K562 (cell line): Measurements from ENCODE around the gene NBEAL2. TPM values are rescaled to one million over a fixed set of nuclear protein-coding genes. Genes with fewer than 3 reads are reported as not detected.

Source experiments
- CREM ChIP-seq: IDR thresholded peaks from 2 replicates; pipeline ENCODE4 v1.6.1; 2014; ENCODE audit warnings: antibody characterized with exemption, low read depth
- FOXA3 ChIP-seq, 2 experiments: fragments of 450-650 bp in 1 of 2; sonication (generic) in 1 of 2; formaldehyde crosslinking; IDR thresholded peaks in 1 of 2; conservative IDR thresholded peaks in 1 of 2; 2 replicates each; pipeline versions ENCODE4 v1.4.0 to v1.8.0; 2020 to 2022; ENCODE audit warnings: mild to moderate bottlenecking in 2 of 2, missing genetic modification reagents in 1 of 2
- HNRNPUL1 ChIP-seq: fragments of 200-400 bp; formaldehyde crosslinking; IDR thresholded peaks from 2 replicates; pipeline ENCODE4 v1.6.1; 2017; ENCODE audit warnings: low read length
- JUNB ChIP-seq: fragments of 450-650 bp; formaldehyde crosslinking; conservative IDR thresholded peaks from 2 replicates; pipeline ENCODE4 v1.4.0; 2020; ENCODE audit warnings: mild to moderate bottlenecking
- LCOR ChIP-seq: sonication (generic); formaldehyde crosslinking; IDR thresholded peaks from 2 replicates; pipeline ENCODE4 v1.8.0; 2022; ENCODE audit warnings: mild to moderate bottlenecking, missing genetic modification reagents
- NCOR1 ChIP-seq: fragments of 450-650 bp; IDR thresholded peaks from 2 replicates; pipeline ENCODE4 v1.6.1; 2016; ENCODE audit warnings: mild to moderate bottlenecking, moderate library complexity
- NFIC ChIP-seq: fragments of 450-650 bp; IDR thresholded peaks from 2 replicates; pipeline ENCODE4 v1.6.1; 2017; ENCODE audit warnings: mild to moderate bottlenecking, inconsistent platforms
- PCBP1 ChIP-seq: fragments of 200-400 bp; formaldehyde crosslinking; IDR thresholded peaks from 2 replicates; pipeline ENCODE4 v1.6.1; 2018; ENCODE audit warnings: mild to moderate bottlenecking, low read depth, low read length; ENCODE audit not compliant: poor library complexity, severe bottlenecking
- PHF21A ChIP-seq: fragments of 450-650 bp; IDR thresholded peaks from 2 replicates; pipeline ENCODE4 v1.6.1; 2017; ENCODE audit warnings: low read depth, borderline replicate concordance
- RBM34 ChIP-seq: fragments of 200-400 bp; formaldehyde crosslinking; IDR thresholded peaks from 2 replicates; pipeline ENCODE4 v1.6.1; 2018; ENCODE audit warnings: low read length, borderline replicate concordance; ENCODE audit not compliant: insufficient read depth
- SIN3A ChIP-seq, 2 experiments: fragments of 150-350 bp in 1 of 2; IDR thresholded peaks; 2 replicates each; pipeline ENCODE4 v1.6.1; 2011 to 2016; ENCODE audit warnings: borderline replicate concordance in 2 of 2, low read depth in 2 of 2, low read length in 2 of 2, mild to moderate bottlenecking in 2 of 2, moderate library complexity in 2 of 2; ENCODE audit not compliant: control insufficient read depth in 1 of 2
- TAF9B ChIP-seq: fragments of 450-650 bp; IDR thresholded peaks from 2 replicates; pipeline ENCODE4 v1.6.1; 2018; ENCODE audit warnings: mild to moderate bottlenecking; ENCODE audit not compliant: partially characterized antibody
- TRIM24 ChIP-seq, 2 experiments: fragments of 450-650 bp; IDR thresholded peaks; 2 replicates each; pipeline ENCODE4 v1.6.1; 2016
- ZEB2 ChIP-seq: fragments of 450-650 bp; IDR thresholded peaks from 2 replicates; pipeline ENCODE4 v1.6.1; 2016
- ZNF764 ChIP-seq: fragments of 250-450 bp; sonication (Bioruptor Pico); IDR thresholded peaks from 2 replicates; pipeline ENCODE4 v1.4.0; 2020; ENCODE audit warnings: low read depth, mild to moderate bottlenecking, moderate library complexity
- polyA plus RNA-seq, 8 experiments: library from polyadenylated mRNA; depleted of rRNA in 4 of 8; stranded (reverse) in 5 of 8; unstranded in 3 of 8; fragments of >200 nt; fragmentation: Nextera tagmentation in 2 of 8; fragmentation: Illumina TruSeq in 1 of 8; extraction: Ambion mirVana in 2 of 8; extraction: Trizol in 1 of 8; gene quantifications; 2 replicates each; pipeline versions ENCODE4 v1.2.1 to v1.2.3, GENCODE V29; 2011 to 2014; ENCODE audit warnings: inconsistent platforms in 1 of 8, missing spikeins in 1 of 8
- total RNA-seq, 7 experiments: library from RNA; depleted of rRNA in 6 of 7; stranded (reverse); fragments of >200 nt in 6 of 7; fragmentation: Illumina TruSeq in 2 of 7; extraction: Trizol in 2 of 7; gene quantifications; 2 replicates each; pipeline versions ENCODE4 v1.2.1 to v1.2.3, GENCODE V29; 2011 to 2021; ENCODE audit warnings: low replicate concordance in 1 of 7
- TF ChIP-seq, protein P1 (sequence below): sonication (generic); formaldehyde crosslinking; IDR thresholded peaks from 2 replicates; pipeline ENCODE4 v1.8.0; 2022; ENCODE audit warnings: mild to moderate bottlenecking, low read depth, missing genetic modification reagents
- TF ChIP-seq, protein P2 (sequence below): fragments of 150-350 bp; conservative IDR thresholded peaks from 2 replicates; pipeline ENCODE4 v1.6.1; 2014; ENCODE audit warnings: low read length
- TF ChIP-seq, protein P3 (sequence below): sonication (generic); formaldehyde crosslinking; IDR thresholded peaks from 2 replicates; pipeline ENCODE4 v1.8.0; 2022; ENCODE audit warnings: mild to moderate bottlenecking, missing genetic modification reagents
- TF ChIP-seq, protein P4 (sequence below), 2 experiments: fragments of 450-650 bp; IDR thresholded peaks; 2 replicates each; pipeline ENCODE4 v1.6.1; 2018; ENCODE audit warnings: mild to moderate bottlenecking in 2 of 2, low read depth in 1 of 2; ENCODE audit not compliant: partially characterized antibody in 2 of 2

The NBEAL2 gene
- total and polyA plus RNA-seq, 9 of the 15 experiments (the other 6 are each of a cell fraction or from before 2014, with no cell fraction given), result 0.06 to 114 (median 29.6) TPM

DNA sequence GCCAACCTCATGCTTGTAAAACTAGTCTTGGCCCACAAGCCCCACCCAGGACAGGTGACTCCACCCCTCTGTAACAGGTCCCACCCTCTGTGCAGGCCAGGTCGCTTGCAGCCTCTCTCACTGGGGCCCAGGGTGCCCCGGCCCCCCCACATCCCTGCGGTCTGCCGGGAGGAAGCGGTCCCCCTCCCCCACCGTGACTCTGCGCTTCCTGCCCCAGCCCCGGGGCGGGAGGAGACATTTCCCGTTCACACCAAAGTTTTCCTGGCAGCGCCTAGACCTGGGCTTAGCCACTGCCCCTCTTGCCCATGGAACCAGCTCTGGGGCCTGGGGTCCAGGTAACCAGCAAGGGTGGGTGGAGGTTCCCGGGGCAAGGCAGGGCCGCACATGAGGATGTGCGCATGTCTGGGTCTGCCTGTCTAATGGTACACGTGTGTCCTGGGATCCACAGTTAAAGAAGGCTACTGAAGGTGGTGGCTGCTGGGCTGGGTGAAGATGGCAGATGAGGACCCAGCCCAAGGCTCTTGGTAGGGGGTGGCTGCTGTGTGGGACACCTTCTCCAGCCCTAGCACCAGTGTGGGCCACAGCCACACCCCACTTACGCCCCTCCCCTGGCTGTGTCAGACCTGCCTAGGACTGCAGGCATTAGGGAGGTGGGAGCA is 8.4 kb downstream of the NBEAL2 start (continued):
- TF ChIP-seq FOXA3 (CRISPR knock-in tag; conservative IDR thresholded peaks at IDR 0.05 in 1 of 2, IDR thresholded peaks at IDR 0.05 in 1 of 2) (peak in 1 of 2 experiments; percentile 11; a peak in 2 of 4 replicates), NCOR1 (peak; percentile 77), TAF9B (peak; percentile 50), NFIC (peak; percentile 51; the same call in 1 of the 2 replicates), HNRNPUL1 (no peak), JUNB (CRISPR knock-in tag) (no peak), RBM34 (no peak), CREM (peak; percentile 71; the same call in 1 of the 2 replicates), ZEB2 (peak; percentile 43), TRIM24 (IDR thresholded peaks at IDR 0.05) (peak; percentile 76 to 87; a peak in 3 of 4 replicates), ZNF764 (CRISPR knock-in tag) (no peak), PCBP1 (peak; percentile 81), LCOR (peak; percentile 74; the same call in 1 of the 2 replicates), SIN3A (IDR thresholded peaks at IDR 0.05; ENCODE audit: borderline replicate concordance in 2 of 2, control insufficient read depth in 1 of 2, low read depth in 2 of 2, low read length in 2 of 2) (peak; percentile 19 to 39; a peak in 1 of 4 replicates), PHF21A (peak; percentile 40; the same call in 1 of the 2 replicates)
- TF ChIP-seq, protein P1, sequence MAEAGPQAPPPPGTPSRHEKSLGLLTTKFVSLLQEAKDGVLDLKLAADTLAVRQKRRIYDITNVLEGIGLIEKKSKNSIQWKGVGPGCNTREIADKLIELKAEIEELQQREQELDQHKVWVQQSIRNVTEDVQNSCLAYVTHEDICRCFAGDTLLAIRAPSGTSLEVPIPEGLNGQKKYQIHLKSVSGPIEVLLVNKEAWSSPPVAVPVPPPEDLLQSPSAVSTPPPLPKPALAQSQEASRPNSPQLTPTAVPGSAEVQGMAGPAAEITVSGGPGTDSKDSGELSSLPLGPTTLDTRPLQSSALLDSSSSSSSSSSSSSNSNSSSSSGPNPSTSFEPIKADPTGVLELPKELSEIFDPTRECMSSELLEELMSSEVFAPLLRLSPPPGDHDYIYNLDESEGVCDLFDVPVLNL (CRISPR knock-in tag), result peak; percentile 53; the same call in 1 of the 2 replicates
- TF ChIP-seq, protein P2, sequence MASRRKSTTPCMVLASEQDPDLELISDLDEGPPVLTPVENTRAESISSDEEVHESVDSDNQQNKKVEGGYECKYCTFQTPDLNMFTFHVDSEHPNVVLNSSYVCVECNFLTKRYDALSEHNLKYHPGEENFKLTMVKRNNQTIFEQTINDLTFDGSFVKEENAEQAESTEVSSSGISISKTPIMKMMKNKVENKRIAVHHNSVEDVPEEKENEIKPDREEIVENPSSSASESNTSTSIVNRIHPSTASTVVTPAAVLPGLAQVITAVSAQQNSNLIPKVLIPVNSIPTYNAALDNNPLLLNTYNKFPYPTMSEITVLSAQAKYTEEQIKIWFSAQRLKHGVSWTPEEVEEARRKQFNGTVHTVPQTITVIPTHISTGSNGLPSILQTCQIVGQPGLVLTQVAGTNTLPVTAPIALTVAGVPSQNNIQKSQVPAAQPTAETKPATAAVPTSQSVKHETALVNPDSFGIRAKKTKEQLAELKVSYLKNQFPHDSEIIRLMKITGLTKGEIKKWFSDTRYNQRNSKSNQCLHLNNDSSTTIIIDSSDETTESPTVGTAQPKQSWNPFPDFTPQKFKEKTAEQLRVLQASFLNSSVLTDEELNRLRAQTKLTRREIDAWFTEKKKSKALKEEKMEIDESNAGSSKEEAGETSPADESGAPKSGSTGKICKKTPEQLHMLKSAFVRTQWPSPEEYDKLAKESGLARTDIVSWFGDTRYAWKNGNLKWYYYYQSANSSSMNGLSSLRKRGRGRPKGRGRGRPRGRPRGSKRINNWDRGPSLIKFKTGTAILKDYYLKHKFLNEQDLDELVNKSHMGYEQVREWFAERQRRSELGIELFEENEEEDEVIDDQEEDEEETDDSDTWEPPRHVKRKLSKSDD, result peak; percentile 28; the same call in 1 of the 2 replicates
- TF ChIP-seq, protein P3, sequence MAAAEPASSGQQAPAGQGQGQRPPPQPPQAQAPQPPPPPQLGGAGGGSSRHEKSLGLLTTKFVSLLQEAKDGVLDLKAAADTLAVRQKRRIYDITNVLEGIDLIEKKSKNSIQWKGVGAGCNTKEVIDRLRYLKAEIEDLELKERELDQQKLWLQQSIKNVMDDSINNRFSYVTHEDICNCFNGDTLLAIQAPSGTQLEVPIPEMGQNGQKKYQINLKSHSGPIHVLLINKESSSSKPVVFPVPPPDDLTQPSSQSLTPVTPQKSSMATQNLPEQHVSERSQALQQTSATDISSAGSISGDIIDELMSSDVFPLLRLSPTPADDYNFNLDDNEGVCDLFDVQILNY (CRISPR knock-in tag), result peak; percentile 72; the same call in 1 of the 2 replicates
- TF ChIP-seq, protein P4, sequence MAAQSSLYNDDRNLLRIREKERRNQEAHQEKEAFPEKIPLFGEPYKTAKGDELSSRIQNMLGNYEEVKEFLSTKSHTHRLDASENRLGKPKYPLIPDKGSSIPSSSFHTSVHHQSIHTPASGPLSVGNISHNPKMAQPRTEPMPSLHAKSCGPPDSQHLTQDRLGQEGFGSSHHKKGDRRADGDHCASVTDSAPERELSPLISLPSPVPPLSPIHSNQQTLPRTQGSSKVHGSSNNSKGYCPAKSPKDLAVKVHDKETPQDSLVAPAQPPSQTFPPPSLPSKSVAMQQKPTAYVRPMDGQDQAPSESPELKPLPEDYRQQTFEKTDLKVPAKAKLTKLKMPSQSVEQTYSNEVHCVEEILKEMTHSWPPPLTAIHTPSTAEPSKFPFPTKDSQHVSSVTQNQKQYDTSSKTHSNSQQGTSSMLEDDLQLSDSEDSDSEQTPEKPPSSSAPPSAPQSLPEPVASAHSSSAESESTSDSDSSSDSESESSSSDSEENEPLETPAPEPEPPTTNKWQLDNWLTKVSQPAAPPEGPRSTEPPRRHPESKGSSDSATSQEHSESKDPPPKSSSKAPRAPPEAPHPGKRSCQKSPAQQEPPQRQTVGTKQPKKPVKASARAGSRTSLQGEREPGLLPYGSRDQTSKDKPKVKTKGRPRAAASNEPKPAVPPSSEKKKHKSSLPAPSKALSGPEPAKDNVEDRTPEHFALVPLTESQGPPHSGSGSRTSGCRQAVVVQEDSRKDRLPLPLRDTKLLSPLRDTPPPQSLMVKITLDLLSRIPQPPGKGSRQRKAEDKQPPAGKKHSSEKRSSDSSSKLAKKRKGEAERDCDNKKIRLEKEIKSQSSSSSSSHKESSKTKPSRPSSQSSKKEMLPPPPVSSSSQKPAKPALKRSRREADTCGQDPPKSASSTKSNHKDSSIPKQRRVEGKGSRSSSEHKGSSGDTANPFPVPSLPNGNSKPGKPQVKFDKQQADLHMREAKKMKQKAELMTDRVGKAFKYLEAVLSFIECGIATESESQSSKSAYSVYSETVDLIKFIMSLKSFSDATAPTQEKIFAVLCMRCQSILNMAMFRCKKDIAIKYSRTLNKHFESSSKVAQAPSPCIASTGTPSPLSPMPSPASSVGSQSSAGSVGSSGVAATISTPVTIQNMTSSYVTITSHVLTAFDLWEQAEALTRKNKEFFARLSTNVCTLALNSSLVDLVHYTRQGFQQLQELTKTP (IDR thresholded peaks at IDR 0.05; ENCODE audit: low read depth in 1 of 2, partially characterized antibody in 2 of 2), result peak in 1 of 2 experiments; percentile 83
